Measurements from ENCODE around the gene FGGY. TPM values are rescaled to one million over a fixed set of nuclear protein-coding genes. Genes with fewer than 3 reads are reported as not detected.
"Not testable (repeated sequence)": the region's sequence is repeated elsewhere in the genome, so short reads cannot be mapped to it uniquely, and the experiment has no call there.

FGGY gene, protein sequence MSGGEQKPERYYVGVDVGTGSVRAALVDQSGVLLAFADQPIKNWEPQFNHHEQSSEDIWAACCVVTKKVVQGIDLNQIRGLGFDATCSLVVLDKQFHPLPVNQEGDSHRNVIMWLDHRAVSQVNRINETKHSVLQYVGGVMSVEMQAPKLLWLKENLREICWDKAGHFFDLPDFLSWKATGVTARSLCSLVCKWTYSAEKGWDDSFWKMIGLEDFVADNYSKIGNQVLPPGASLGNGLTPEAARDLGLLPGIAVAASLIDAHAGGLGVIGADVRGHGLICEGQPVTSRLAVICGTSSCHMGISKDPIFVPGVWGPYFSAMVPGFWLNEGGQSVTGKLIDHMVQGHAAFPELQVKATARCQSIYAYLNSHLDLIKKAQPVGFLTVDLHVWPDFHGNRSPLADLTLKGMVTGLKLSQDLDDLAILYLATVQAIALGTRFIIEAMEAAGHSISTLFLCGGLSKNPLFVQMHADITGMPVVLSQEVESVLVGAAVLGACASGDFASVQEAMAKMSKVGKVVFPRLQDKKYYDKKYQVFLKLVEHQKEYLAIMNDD
- total RNA-seq (ENCODE audit: low replicate concordance), result 32.5 and 32.9 TPM in 2 replicates

DNA sequence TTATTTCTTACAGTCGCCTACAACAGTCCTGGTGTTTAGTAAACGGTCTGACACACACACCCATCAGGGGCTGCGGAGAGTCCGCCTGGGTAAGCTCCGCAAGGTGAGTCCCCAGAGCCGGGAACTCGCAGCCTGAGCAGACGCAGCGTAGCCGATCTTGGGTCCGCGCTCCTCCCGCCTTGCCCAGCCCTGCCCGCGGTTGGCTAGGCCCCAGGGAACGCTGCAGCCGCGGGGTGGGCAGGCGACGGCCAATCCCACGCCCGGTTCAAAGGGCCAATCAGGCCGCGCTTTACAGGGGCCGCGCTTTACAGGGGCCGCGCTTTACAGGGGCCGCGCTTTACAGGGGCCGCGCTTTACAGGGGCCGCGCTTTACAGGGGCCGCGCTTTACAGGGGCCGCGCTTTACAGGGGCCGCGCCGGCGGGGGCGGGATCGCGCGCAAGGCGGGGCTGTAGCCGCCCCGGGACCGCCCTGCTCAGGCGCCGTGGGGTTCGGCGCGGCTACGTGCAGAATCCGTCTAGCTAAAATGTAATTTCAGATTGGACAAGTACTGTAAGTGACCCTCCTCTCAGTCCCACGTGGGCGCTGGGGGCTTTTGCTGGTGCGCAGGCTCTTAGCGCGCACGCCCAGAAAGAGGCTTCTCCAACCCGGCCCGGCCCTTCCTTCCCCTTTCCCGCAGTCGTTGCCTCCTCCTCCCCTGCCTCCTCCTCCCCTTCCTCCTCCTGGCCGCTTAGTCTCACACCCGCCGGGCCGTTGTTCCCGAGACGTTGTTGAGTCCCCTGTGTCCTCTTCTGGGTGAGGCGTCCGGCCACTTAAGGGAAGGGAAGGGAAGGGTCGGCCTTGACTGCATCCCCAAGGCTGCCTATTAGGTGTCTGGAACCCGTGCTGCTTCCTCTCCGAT lies at the start of gene FGGY:
Gene FGGY, plus strand, starts transcription at position 737 of the 899 bp plus-strand sequence. CDS start 24,456 bp downstream, outside the sequence.
- H3K9me3 Mint-ChIP-seq, result peaks cover 4% of the 10 kb centered on the region
- H3K4me3 Mint-ChIP-seq, result peak within 1 kb of the TSS; percentile 87
- no peaks in the 10 kb centered on the region for H3K36me3 ChIP-seq
- H3F3A ChIP-seq (ENCODE audit: low read depth), result peaks cover 24% of the 10 kb centered on the region
- no peak for TF ChIP-seq EZH2phosphoT487 (IDR thresholded peaks at IDR 0.05)
- TF ChIP-seq EZH2 (IDR thresholded peaks at IDR 0.05), result peak; percentile 39
- no peaks in the 10 kb centered on the region for H4K20me1 ChIP-seq (ENCODE audit: low read depth)
- H3K9me3 ChIP-seq (ENCODE audit: low read depth), result no peaks in the 10 kb centered on the region
- peak within 1 kb of the TSS; percentile 11 for H3K9ac ChIP-seq
- H3K4me1 Mint-ChIP-seq, result peaks cover 16% of the 10 kb centered on the region
- DNase-seq (ENCODE audit: low spot score), result peak; percentile 96
- H3K27me3 ChIP-seq, result peaks cover 12% of the 10 kb centered on the region
- peak within 1 kb of the TSS; percentile 92 for H2AFZ ChIP-seq (replicated peaks)
- peaks cover 6% of the 10 kb centered on the region for H3K4me1 ChIP-seq
- peaks cover 8% of the 10 kb centered on the region for H3K27me3 Mint-ChIP-seq (ENCODE audit: insufficient read depth, low read depth)
- no peaks in the 10 kb centered on the region for H3K79me2 ChIP-seq (ENCODE audit: low read depth)
- H3K4me2 ChIP-seq, result peak within 1 kb of the TSS; percentile 85
- H3K27ac Mint-ChIP-seq, result peak within 1 kb of the TSS; percentile 98
- peaks cover 5% of the 10 kb centered on the region for H3K36me3 Mint-ChIP-seq
- H3K27ac ChIP-seq, result peak within 1 kb of the TSS; percentile 80
- H3K4me3 ChIP-seq, result peak within 1 kb of the TSS; percentile 55

DNA sequence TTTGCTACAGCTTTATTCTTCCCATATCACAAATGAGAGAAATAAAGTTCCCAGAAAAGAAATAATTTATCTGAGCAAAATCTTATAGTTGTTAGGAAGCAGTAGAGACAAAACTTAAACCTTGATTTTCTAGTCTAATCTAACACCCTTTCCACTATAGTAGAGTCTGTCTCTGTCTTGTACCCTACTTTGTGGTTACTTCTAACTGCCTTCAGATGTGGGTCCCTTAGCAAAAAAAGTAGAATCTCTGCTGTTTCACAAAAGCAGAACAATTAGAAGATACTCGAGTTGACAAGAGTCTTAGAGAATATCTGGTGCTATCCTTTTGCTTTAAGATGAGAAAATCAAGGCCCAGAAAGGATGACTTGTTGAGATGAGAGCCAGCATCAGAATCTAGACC lies 48.1 kb upstream of the FGGY start:
- Histone ChIP-seq H3K9me3 (ENCODE audit: low read depth) (no peaks in the 10 kb centered on the region), H3K4me3 (no peak overlapping the region)
- TF ChIP-seq, protein P1, sequence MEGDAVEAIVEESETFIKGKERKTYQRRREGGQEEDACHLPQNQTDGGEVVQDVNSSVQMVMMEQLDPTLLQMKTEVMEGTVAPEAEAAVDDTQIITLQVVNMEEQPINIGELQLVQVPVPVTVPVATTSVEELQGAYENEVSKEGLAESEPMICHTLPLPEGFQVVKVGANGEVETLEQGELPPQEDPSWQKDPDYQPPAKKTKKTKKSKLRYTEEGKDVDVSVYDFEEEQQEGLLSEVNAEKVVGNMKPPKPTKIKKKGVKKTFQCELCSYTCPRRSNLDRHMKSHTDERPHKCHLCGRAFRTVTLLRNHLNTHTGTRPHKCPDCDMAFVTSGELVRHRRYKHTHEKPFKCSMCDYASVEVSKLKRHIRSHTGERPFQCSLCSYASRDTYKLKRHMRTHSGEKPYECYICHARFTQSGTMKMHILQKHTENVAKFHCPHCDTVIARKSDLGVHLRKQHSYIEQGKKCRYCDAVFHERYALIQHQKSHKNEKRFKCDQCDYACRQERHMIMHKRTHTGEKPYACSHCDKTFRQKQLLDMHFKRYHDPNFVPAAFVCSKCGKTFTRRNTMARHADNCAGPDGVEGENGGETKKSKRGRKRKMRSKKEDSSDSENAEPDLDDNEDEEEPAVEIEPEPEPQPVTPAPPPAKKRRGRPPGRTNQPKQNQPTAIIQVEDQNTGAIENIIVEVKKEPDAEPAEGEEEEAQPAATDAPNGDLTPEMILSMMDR (IDR thresholded peaks at IDR 0.05), result no peak

DNA sequence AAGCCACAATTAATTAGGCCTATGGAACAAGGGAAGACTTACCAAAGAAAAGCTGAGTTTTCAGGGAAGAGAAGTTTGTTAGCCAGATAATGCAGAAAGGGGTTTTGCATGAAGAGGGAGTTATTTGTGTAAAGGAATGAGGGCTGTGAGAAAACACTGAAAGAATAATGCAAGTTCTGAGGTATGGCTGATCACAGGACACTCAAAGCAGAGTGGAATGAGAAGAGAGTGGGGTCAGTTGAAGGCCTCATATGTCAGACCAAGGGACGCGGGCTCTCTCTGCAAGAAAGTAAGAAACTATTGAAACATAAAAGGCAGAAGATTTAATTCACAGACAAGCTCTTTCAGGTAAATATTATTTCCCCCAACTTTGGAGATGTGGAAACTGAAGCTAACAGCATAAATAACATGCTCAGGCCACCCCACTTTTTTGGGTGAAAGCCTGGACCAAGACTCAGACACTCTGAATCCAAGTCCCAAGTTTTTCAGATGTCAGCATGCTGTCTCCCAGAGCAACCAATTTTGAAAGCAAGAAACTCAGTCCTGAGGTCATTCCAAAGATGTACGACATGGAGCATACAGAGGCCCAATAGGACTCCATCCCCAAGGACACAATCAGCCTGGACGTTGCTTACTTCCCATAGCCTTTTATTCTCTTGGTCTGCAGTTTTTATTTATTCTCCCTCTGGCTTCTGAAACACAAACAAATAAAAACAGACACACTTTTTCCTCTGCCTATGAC lies 47.3 kb upstream of the FGGY start:
- no peaks in the 10 kb centered on the region for H3K36me3 ChIP-seq
- Mint-ChIP-seq H3K4me3 (no peak overlapping the region), H3K27ac (peak overlapping the region; percentile 70), H3K4me1 (peaks cover 14% of the 10 kb centered on the region), H3K27me3 (ENCODE audit: insufficient read depth, low read depth) (no peaks in the 10 kb centered on the region), H3K36me3 (peaks cover 2% of the 10 kb centered on the region), H3K9me3 (peaks cover 20% of the 10 kb centered on the region)
- H3K4me3 ChIP-seq, result no peak overlapping the region
- no peak overlapping the region for H3K27ac ChIP-seq
- H2AFZ ChIP-seq (replicated peaks), result no peak overlapping the region
- H4K20me1 ChIP-seq (ENCODE audit: low read depth), result no peaks in the 10 kb centered on the region
- H3K9me3 ChIP-seq (ENCODE audit: low read depth), result no peaks in the 10 kb centered on the region
- TF ChIP-seq, protein P1 (IDR thresholded peaks at IDR 0.05), result no peak
- TF ChIP-seq EZH2phosphoT487 (IDR thresholded peaks at IDR 0.05) (no peak), EZH2 (IDR thresholded peaks at IDR 0.05) (no peak)
- H3F3A ChIP-seq (ENCODE audit: low read depth), result no peaks in the 10 kb centered on the region
- no peak for DNase-seq (ENCODE audit: low spot score)
- H3K4me1 ChIP-seq, result no peaks in the 10 kb centered on the region
- no peaks in the 10 kb centered on the region for H3K27me3 ChIP-seq
- H3K9ac ChIP-seq, result no peak overlapping the region
- H3K4me2 ChIP-seq, result no peak overlapping the region
- no peaks in the 10 kb centered on the region for H3K79me2 ChIP-seq (ENCODE audit: low read depth)

More for the DNA sequence above, 48.1 kb upstream of the FGGY start:
- peaks cover 14% of the 10 kb centered on the region for H3K4me1 Mint-ChIP-seq
- Histone ChIP-seq H2AFZ (replicated peaks) (no peak overlapping the region), H4K20me1 (ENCODE audit: low read depth) (no peaks in the 10 kb centered on the region), H3K4me1 (no peaks in the 10 kb centered on the region), H3K27ac (no peak overlapping the region), H3K36me3 (no peaks in the 10 kb centered on the region), H3K9ac (no peak overlapping the region), H3F3A (ENCODE audit: low read depth) (no peaks in the 10 kb centered on the region), H3K79me2 (ENCODE audit: low read depth) (no peaks in the 10 kb centered on the region), H3K27me3 (no peaks in the 10 kb centered on the region), H3K4me2 (no peak overlapping the region)
- peaks cover 20% of the 10 kb centered on the region for H3K9me3 Mint-ChIP-seq
- H3K27ac Mint-ChIP-seq, result no peak overlapping the region
- DNase-seq (ENCODE audit: low spot score), result no peak
- no peak overlapping the region for H3K4me3 Mint-ChIP-seq
- peaks cover 1% of the 10 kb centered on the region for H3K27me3 Mint-ChIP-seq (ENCODE audit: insufficient read depth, low read depth)
- H3K36me3 Mint-ChIP-seq, result peaks cover 2% of the 10 kb centered on the region

DNA sequence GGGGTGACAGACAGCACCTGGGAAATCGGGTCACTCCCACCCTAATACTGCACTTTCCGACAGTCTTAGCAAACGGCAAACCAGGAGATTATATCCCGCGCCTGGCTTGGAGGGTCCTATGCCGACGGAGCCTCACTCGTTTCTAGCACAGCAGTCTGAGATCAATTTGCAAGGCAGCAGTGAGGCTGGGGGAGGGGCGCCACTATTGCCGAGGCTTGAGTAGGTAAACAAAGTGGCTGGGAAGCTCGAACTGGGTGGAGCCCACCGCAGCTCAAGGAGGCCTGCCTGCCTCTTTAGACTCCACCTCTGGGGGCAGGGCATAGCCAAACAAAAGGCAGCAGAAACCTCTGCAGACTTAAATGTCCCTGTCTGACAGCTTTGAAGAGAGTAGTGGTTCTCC lies 45.8 kb upstream of the FGGY start:
- not testable (repeated sequence) for DNase-seq (ENCODE audit: low spot score); H3K4me3 ChIP-seq; H3K79me2 ChIP-seq (ENCODE audit: low read depth); H3K36me3 Mint-ChIP-seq; H3K4me3 Mint-ChIP-seq; H4K20me1 ChIP-seq (ENCODE audit: low read depth); H3K27me3 ChIP-seq; H3K9ac ChIP-seq; H3K4me1 ChIP-seq; H3F3A ChIP-seq (ENCODE audit: low read depth); H3K27ac Mint-ChIP-seq; H3K27me3 Mint-ChIP-seq (ENCODE audit: insufficient read depth, low read depth); H3K4me2 ChIP-seq; H3K36me3 ChIP-seq; H2AFZ ChIP-seq (replicated peaks); H3K27ac ChIP-seq; H3K9me3 ChIP-seq (ENCODE audit: low read depth)
- Mint-ChIP-seq H3K4me1 (peaks cover 14% of the 10 kb centered on the region), H3K9me3 (peaks cover 17% of the 10 kb centered on the region)

DNA sequence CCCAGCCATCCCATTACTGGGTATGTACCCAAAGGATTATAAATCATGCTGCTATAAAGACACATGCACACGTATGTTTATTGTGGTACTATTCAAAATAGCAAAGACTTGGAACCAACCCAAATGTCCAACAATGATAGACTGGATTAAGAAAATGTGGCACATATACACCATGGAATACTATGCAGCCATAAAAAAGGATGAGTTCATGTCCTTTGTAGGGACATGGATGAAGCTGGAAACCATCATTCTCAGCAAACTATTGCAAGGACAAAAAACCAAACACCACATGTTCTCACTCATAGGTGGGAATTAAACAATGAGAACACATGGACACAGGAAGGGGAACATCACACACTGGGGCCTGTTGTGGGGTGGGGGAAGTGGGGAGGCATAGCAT lies 40.5 kb upstream of the FGGY start:
- DNase-seq (ENCODE audit: low spot score); H4K20me1 ChIP-seq (ENCODE audit: low read depth); H3K27me3 ChIP-seq; H3K27ac Mint-ChIP-seq; H3K79me2 ChIP-seq (ENCODE audit: low read depth); H3K4me3 Mint-ChIP-seq; H3K36me3 ChIP-seq; H3K27ac ChIP-seq; H3K9ac ChIP-seq; H3K27me3 Mint-ChIP-seq (ENCODE audit: insufficient read depth, low read depth); H3K36me3 Mint-ChIP-seq; H2AFZ ChIP-seq (replicated peaks); H3K9me3 ChIP-seq (ENCODE audit: low read depth); H3K4me2 ChIP-seq; H3K4me3 ChIP-seq; H3F3A ChIP-seq (ENCODE audit: low read depth); H3K9me3 Mint-ChIP-seq: not testable (repeated sequence)
- peaks cover 12% of the 10 kb centered on the region for H3K4me1 Mint-ChIP-seq
- H3K4me1 ChIP-seq, result peaks cover 16% of the 10 kb centered on the region

Measured in neural progenitor cell (in vitro differentiated cells).